Nephron progenitor cell (in vitro differentiated cells): ENCODE measurements around the gene PARVG.

Experiments used
- DNase-seq: peaks from one replicate; pipeline ENCODE4 v3.0.0; 2021
- H3K27ac Mint-ChIP-seq: 2 replicates; pipeline ENCODE4 v1.8.0; 2021; ENCODE audit warnings: mild to moderate bottlenecking, moderate library complexity, mixed read lengths
- H3K27me3 Mint-ChIP-seq: 2 replicates; pipeline ENCODE4 v1.8.0; 2021; ENCODE audit warnings: mild to moderate bottlenecking, low read depth, mixed read lengths; ENCODE audit not compliant: poor library complexity
- H3K36me3 Mint-ChIP-seq: 2 replicates; pipeline ENCODE4 v1.8.0; 2021; ENCODE audit warnings: low read depth, mixed read lengths
- H3K4me1 Mint-ChIP-seq: 2 replicates; pipeline ENCODE4 v1.8.0; 2021; ENCODE audit warnings: mixed read lengths
- H3K4me3 Mint-ChIP-seq: 2 replicates; pipeline ENCODE4 v1.8.0; 2021; ENCODE audit warnings: mild to moderate bottlenecking, moderate library complexity, mixed read lengths
- H3K9me3 Mint-ChIP-seq: 2 replicates; pipeline ENCODE4 v1.8.0; 2021; ENCODE audit warnings: mild to moderate bottlenecking, moderate library complexity, mixed read lengths
- CTCF ChIP-seq: fragments of 200-600 bp; sonication (generic); IDR thresholded peaks from 2 replicates; pipeline ENCODE4 v1.5.0; 2021; ENCODE audit warnings: antibody characterized with exemption

The PARVG gene

GRCh38 chr22:44207173-44207980 is 26.7 kb downstream of the PARVG start:
- no peaks in the 10 kb centered on the region for H3K36me3 Mint-ChIP-seq
- TF ChIP-seq CTCF, result no peak
- H3K4me3 Mint-ChIP-seq, result no peak overlapping the region
- peak overlapping the region; percentile 45 for H3K27ac Mint-ChIP-seq
- no peak for DNase-seq
- H3K4me1 Mint-ChIP-seq, result peaks cover 23% of the 10 kb centered on the region
- peaks cover 16% of the 10 kb centered on the region for H3K9me3 Mint-ChIP-seq
- peaks cover 9% of the 10 kb centered on the region for H3K27me3 Mint-ChIP-seq

- Mint-ChIP-seq H3K4me1 (peaks cover 21% of the 10 kb centered on the region), H3K36me3 (no peaks in the 10 kb centered on the region), H3K27me3 (peaks cover 10% of the 10 kb centered on the region), H3K4me3 (no peak overlapping the region), H3K27ac (peak overlapping the region; percentile 45), H3K9me3 (peaks cover 16% of the 10 kb centered on the region)
- no peak for DNase-seq
- TF ChIP-seq CTCF, result no peak
Observed at GRCh38 chr22:44207981-44208317, 27.2 kb downstream of the PARVG start.

GRCh38 chr22:44209343-44209742 is 28.6 kb downstream of the PARVG start:
- H3K27ac Mint-ChIP-seq, result no peak overlapping the region
- no peaks in the 10 kb centered on the region for H3K36me3 Mint-ChIP-seq
- DNase-seq, result no peak
- no peak for TF ChIP-seq CTCF
- H3K9me3 Mint-ChIP-seq, result peaks cover 16% of the 10 kb centered on the region
- H3K4me1 Mint-ChIP-seq, result peaks cover 19% of the 10 kb centered on the region
- H3K27me3 Mint-ChIP-seq, result peaks cover 6% of the 10 kb centered on the region
- no peak overlapping the region for H3K4me3 Mint-ChIP-seq

GRCh38 chr22:44210722-44211121 is 30.0 kb downstream of the PARVG start:
- TF ChIP-seq CTCF, result no peak
- no peak overlapping the region for H3K4me3 Mint-ChIP-seq
- H3K27ac Mint-ChIP-seq, result no peak overlapping the region

GRCh38 chr22:44211256-44211945 is 30.7 kb downstream of the PARVG start:
- no peaks in the 10 kb centered on the region for H3K36me3 Mint-ChIP-seq
- peaks cover 6% of the 10 kb centered on the region for H3K27me3 Mint-ChIP-seq
- peaks cover 21% of the 10 kb centered on the region for H3K9me3 Mint-ChIP-seq
- TF ChIP-seq CTCF, result no peak
- no peak for DNase-seq
- no peak overlapping the region for H3K27ac Mint-ChIP-seq
- H3K4me1 Mint-ChIP-seq, result peaks cover 19% of the 10 kb centered on the region
- no peak overlapping the region for H3K4me3 Mint-ChIP-seq

More at GRCh38 chr22:44210722-44211121, 30.0 kb downstream of the PARVG start:
- peaks cover 6% of the 10 kb centered on the region for H3K27me3 Mint-ChIP-seq
- H3K36me3 Mint-ChIP-seq, result no peaks in the 10 kb centered on the region
- peaks cover 16% of the 10 kb centered on the region for H3K9me3 Mint-ChIP-seq
- DNase-seq, result no peak
- peaks cover 19% of the 10 kb centered on the region for H3K4me1 Mint-ChIP-seq
